IMR-90 (cell line): Measurements from ENCODE around the gene ELOVL2. TPM values are rescaled to one million over a fixed set of nuclear protein-coding genes. Genes with fewer than 3 reads are reported as not detected.

Source experiments
- ATAC-seq: fragments of 200-7000 bp; cut with Tn5 transposase; 2 replicates; pipeline ENCODE4 v1.9.1; 2020; ENCODE audit warnings: low read depth, mild to moderate bottlenecking, moderate library complexity
- BruUV-seq: library from RNA; stranded (reverse); fragments of 400-500 nt; replicated peaks from 2 replicates; lab custom pipeline; 2021; lab: Mats Ljungman, UMichigan
- CTCF ChIA-PET: fragments of 300-600 bp; formaldehyde crosslinking; extraction: SDS; loops from one replicate; lab custom pipeline; 2021; ENCODE audit warnings: antibody characterized with exemption; lab: Yijun Ruan, JAX
- POLR2A ChIA-PET: fragments of 300-600 bp; sonication (Branson Sonifier 250); formaldehyde crosslinking; loops from one replicate; lab custom pipeline; 2022; ENCODE audit warnings: antibody characterized with exemption; ENCODE audit not compliant: unreplicated experiment; lab: Charles Lee
- DNase-seq: peaks from one replicate; pipeline ENCODE4 v3.0.0; 2013
- H2AFZ ChIP-seq: replicated peaks from 2 replicates; pipeline ENCODE3; 2013; ENCODE audit warnings: low read length, mild to moderate bottlenecking; ENCODE audit not compliant: poor library complexity
- H2AK5ac ChIP-seq: 2 replicates; pipeline ENCODE4 v1.6.1; 2013; ENCODE audit warnings: low read depth, low read length, inconsistent platforms
- H2AK9ac ChIP-seq: replicated peaks from 2 replicates; pipeline ENCODE3; 2013; ENCODE audit warnings: mild to moderate bottlenecking, low read depth, low read length, moderate library complexity; ENCODE audit not compliant: poor library complexity
- H2BK120ac ChIP-seq: 2 replicates; pipeline ENCODE4 v1.6.1; 2013; ENCODE audit warnings: low read depth, low read length, inconsistent platforms
- H2BK15ac ChIP-seq: 3 replicates; pipeline ENCODE4 v1.6.1; 2013; ENCODE audit warnings: low read depth, low read length, inconsistent platforms
- H2BK20ac ChIP-seq: 2 replicates; pipeline ENCODE4 v1.6.1; 2013; ENCODE audit warnings: low read depth, mild to moderate bottlenecking, inconsistent platforms, low read length, moderate library complexity
- H2BK5ac ChIP-seq: 2 replicates; pipeline ENCODE4 v1.6.1; 2013; ENCODE audit warnings: mild to moderate bottlenecking, low read depth, low read length, inconsistent platforms; ENCODE audit not compliant: poor library complexity, severe bottlenecking
- H3K14ac ChIP-seq: replicated peaks from 2 replicates; pipeline ENCODE4 v1.6.1; 2013; ENCODE audit warnings: low read depth, low read length, inconsistent platforms
- H3K18ac ChIP-seq: 2 replicates; pipeline ENCODE4 v1.6.1; 2013; ENCODE audit warnings: low read depth, low read length, control low read depth
- H3K23ac ChIP-seq: 2 replicates; pipeline ENCODE4 v1.6.1; 2013; ENCODE audit warnings: low read depth, low read length, inconsistent platforms
- H3K27ac ChIP-seq: 2 replicates; pipeline ENCODE4 v1.5.1; 2013; ENCODE audit warnings: mild to moderate bottlenecking, control low read depth, low read length; ENCODE audit not compliant: insufficient read depth
- H3K27me3 ChIP-seq: 2 replicates; pipeline ENCODE4 v1.6.1; 2013; ENCODE audit warnings: low read length; ENCODE audit not compliant: control insufficient read depth, insufficient read depth
- H3K36me3 ChIP-seq: 2 replicates; pipeline ENCODE4 v1.6.1; 2013; ENCODE audit warnings: low read length, mixed read lengths; ENCODE audit not compliant: control insufficient read depth, insufficient read depth
- H3K4ac ChIP-seq: 2 replicates; pipeline ENCODE4 v1.6.1; 2013; ENCODE audit warnings: low read depth, low read length, inconsistent platforms
- H3K4me1 ChIP-seq: 2 replicates; pipeline ENCODE4 v1.6.1; 2013; ENCODE audit warnings: low read length, mixed read lengths; ENCODE audit not compliant: control insufficient read depth, insufficient read depth
- H3K4me2 ChIP-seq: 2 replicates; pipeline ENCODE4 v1.6.1; 2013; ENCODE audit warnings: low read depth, mild to moderate bottlenecking, control low read depth, low read length, moderate library complexity
- H3K4me3 ChIP-seq: 2 replicates; pipeline ENCODE4 v1.5.1; 2013; ENCODE audit warnings: low read depth, mild to moderate bottlenecking, control low read depth, low read length, moderate library complexity; ENCODE audit not compliant: insufficient read depth
- H3K56ac ChIP-seq: 2 replicates; pipeline ENCODE4 v1.6.1; 2013; ENCODE audit warnings: low read length, inconsistent platforms; ENCODE audit not compliant: insufficient read depth; ENCODE audit errors: extremely low read depth
- H3K79me1 ChIP-seq, 2 experiments: 2 replicates each; pipeline ENCODE4 v1.6.1; 2013; ENCODE audit warnings: low read length in 2 of 2, inconsistent platforms in 1 of 2, low read depth in 1 of 2
- H3K9ac ChIP-seq: 2 replicates; pipeline ENCODE4 v1.6.1; 2013; ENCODE audit warnings: low read depth, low read length, control low read depth
- H3K9me1 ChIP-seq: 2 replicates; pipeline ENCODE4 v1.6.1; 2013; ENCODE audit warnings: low read length, inconsistent platforms; ENCODE audit not compliant: insufficient read depth
- H3K9me3 ChIP-seq: 2 replicates; pipeline ENCODE4 v1.6.1; 2013; ENCODE audit warnings: low read length; ENCODE audit not compliant: control insufficient read depth, insufficient read depth
- H4K20me1 ChIP-seq: 2 replicates; pipeline ENCODE4 v1.6.1; 2013; ENCODE audit warnings: low read length, inconsistent platforms; ENCODE audit not compliant: insufficient read depth
- H4K5ac ChIP-seq: 2 replicates; pipeline ENCODE4 v1.6.1; 2013; ENCODE audit warnings: mild to moderate bottlenecking, low read depth, low read length, control low read depth
- H4K8ac ChIP-seq, 2 experiments: 2 replicates each; pipeline ENCODE4 v1.6.1; 2013; ENCODE audit warnings: low read depth in 2 of 2, low read length in 2 of 2, control low read depth in 1 of 2, inconsistent platforms in 1 of 2
- H4K91ac ChIP-seq: 2 replicates; pipeline ENCODE4 v1.6.1; 2013; ENCODE audit warnings: low read depth, low read length, inconsistent platforms; ENCODE audit not compliant: insufficient read depth
- CEBPB ChIP-seq: IDR thresholded peaks from 2 replicates; pipeline ENCODE4 v1.6.1; 2012; ENCODE audit warnings: low read depth, low read length, improper control_type of control experiment
- CHD1 ChIP-seq: IDR thresholded peaks from 2 replicates; pipeline ENCODE4 v1.6.1; 2012; ENCODE audit warnings: low read depth, low read length, improper control_type of control experiment
- FOS ChIP-seq: fragments of 150-350 bp; IDR thresholded peaks from 2 replicates; pipeline ENCODE4 v1.6.1; 2016; ENCODE audit warnings: low read depth, low read length
- NFE2L2 ChIP-seq: fragments of 150-350 bp; IDR thresholded peaks from 2 replicates; pipeline ENCODE4 v1.6.1; 2016; ENCODE audit warnings: low read depth, mild to moderate bottlenecking, low read length
- POLR2A ChIP-seq: IDR thresholded peaks from 2 replicates; pipeline ENCODE4 v1.6.1; 2012; ENCODE audit warnings: mild to moderate bottlenecking, low read depth, low read length
- RAD21 ChIP-seq: IDR thresholded peaks from 2 replicates; pipeline ENCODE4 v1.6.1; 2012; ENCODE audit warnings: low read length, improper control_type of control experiment
- RFX5 ChIP-seq: IDR thresholded peaks from 2 replicates; pipeline ENCODE4 v1.8.0; 2012; ENCODE audit warnings: low read depth, mild to moderate bottlenecking, low read length, moderate library complexity
- WGBS, 2 experiments: methylation state at CpG; one replicate each; pipeline versions ENCODE4 v1.1.5 to v1.1.7; 2013; ENCODE audit warnings: missing lambda C conversion rate in 2 of 2; ENCODE audit not compliant: insufficient read length in 1 of 2; ENCODE audit errors: extremely low coverage in 2 of 2; 5-methylcytosine and 5-hydroxymethylcytosine counted together
- dilution Hi-C: fragments of 300-500 bp; cut with HindIII; formaldehyde crosslinking; loops from one replicate; pipeline ENCODE4 v1.14.3; 2018; ENCODE audit warnings: low sequenced_read_pairs; ENCODE audit not compliant: unreplicated experiment
- in situ Hi-C: fragments of 300-500 bp; cut with MboI; formaldehyde crosslinking; loops from 3 replicates; pipeline ENCODE4 v1.14.3; 2019; ENCODE audit warnings: low sequenced_read_pairs, inconsistent platforms, mixed read lengths
- intact Hi-C: fragments of 100-400 bp; cut with micrococcal nuclease; formaldehyde crosslinking; loops from 2 replicates; pipeline ENCODE4 v1.10.0; 2022
- polyA plus RNA-seq, 3 experiments: library from polyadenylated mRNA; depleted of rRNA; stranded (reverse); fragments of >200 nt; gene quantifications; 2 replicates each; pipeline ENCODE4 v1.2.3, GENCODE V29; 2012; ENCODE audit warnings: low replicate concordance in 1 of 3
- total RNA-seq: library from RNA; depleted of rRNA; stranded (reverse); fragments of >200 nt; gene quantifications from 2 replicates; pipeline ENCODE4 v1.2.3, GENCODE V29; 2012
- TF ChIP-seq, protein P1 (sequence below): fragments of 150-350 bp; IDR thresholded peaks from 2 replicates; pipeline ENCODE4 v1.6.1; 2016; ENCODE audit warnings: low read depth, mild to moderate bottlenecking, low read length, moderate library complexity, borderline replicate concordance

ELOVL2 gene
- total and polyA plus RNA-seq, 2 of the 4 experiments (the other 2 are of a cell fraction) = 6.3 to 7.9 TPM

DNA sequence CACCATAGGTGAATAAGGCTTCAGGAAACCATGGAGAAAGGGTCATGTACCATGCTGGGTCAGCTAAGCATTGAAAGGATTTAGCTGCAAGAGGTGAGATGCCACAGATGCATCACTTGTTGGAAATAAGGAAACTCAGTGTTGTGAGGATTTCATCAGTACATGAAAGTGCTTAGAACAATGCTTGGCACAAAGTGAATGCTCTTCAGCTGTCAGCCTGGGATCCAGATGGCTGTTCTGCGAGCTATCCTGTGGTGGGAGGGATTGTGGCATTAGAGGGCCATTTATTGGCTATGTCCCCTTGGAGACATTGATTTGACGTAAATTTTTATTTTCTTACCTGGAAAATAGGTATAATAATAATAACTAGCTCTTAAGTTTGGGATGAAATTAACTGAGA lies 53.0 kb downstream of the ELOVL2 start:
- Histone ChIP-seq H3K79me1 (no peaks in the 10 kb centered on the region), H2BK20ac (0 out of 2 replicates have a peak overlapping the region, but pooled peaks have one; percentile 13), H4K8ac (no peak overlapping the region), H2AK9ac (no peak overlapping the region), H3K4me1 (no peaks in the 10 kb centered on the region), H2BK15ac (no peak overlapping the region), H2BK5ac (no peak overlapping the region), H4K20me1 (no peaks in the 10 kb centered on the region), H3K18ac (no peak overlapping the region), H2AK5ac (no peak overlapping the region; the same call in 1 of the 2 replicates), H2BK120ac (no peak overlapping the region), H4K5ac (no peak overlapping the region), H3K9me1 (peaks cover 3% of the 10 kb centered on the region; the same call in 1 of the 2 replicates), H3K23ac (no peak overlapping the region), H3K4me3 (no peak overlapping the region), H2AFZ (no peak overlapping the region), H3K56ac (no peak overlapping the region), H3K9ac (no peak overlapping the region), H3K14ac (no peak overlapping the region), H3K4ac (no peak overlapping the region), H3K27ac (no peak overlapping the region), H3K36me3 (no peaks in the 10 kb centered on the region), H4K91ac (peak overlapping the region; percentile 32; the same call in 1 of the 2 replicates), H3K27me3 (no peaks in the 10 kb centered on the region), H3K4me2 (no peak overlapping the region), H3K9me3 (no peaks in the 10 kb centered on the region)
- ATAC-seq = no peak
- TF ChIP-seq RFX5 = no peak
- no peak for TF ChIP-seq FOS
- TF ChIP-seq, protein P1, sequence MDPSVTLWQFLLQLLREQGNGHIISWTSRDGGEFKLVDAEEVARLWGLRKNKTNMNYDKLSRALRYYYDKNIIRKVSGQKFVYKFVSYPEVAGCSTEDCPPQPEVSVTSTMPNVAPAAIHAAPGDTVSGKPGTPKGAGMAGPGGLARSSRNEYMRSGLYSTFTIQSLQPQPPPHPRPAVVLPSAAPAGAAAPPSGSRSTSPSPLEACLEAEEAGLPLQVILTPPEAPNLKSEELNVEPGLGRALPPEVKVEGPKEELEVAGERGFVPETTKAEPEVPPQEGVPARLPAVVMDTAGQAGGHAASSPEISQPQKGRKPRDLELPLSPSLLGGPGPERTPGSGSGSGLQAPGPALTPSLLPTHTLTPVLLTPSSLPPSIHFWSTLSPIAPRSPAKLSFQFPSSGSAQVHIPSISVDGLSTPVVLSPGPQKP = no peak
- no peak for TF ChIP-seq RAD21
- TF ChIP-seq NFE2L2 = no peak
- TF ChIP-seq CEBPB = no peak
- no peak for TF ChIP-seq CHD1
- no peak for TF ChIP-seq POLR2A
- CTCF ChIA-PET = interaction anchor here (0.8 kb wide), 1 partner anchor 9 kb away, joined by 5 read pairs; no protein-coding TSS in a partner anchor
- POLR2A ChIA-PET = no interaction called here
- dilution Hi-C loops = no loop called here
- in situ Hi-C loops = no loop called here
- BruUV-seq = no TSS peak
- intact Hi-C loops = no loop called here
- no peak for DNase-seq
- no CpG with 5 or more reads among the region's 2 CpGs for WGBS, 2 experiments
